Choroid plexus epithelial cell (primary cell): ENCODE measurements around the gene IGFBP4.

Source experiments
- DNase-seq: peaks from one replicate; pipeline ENCODE4 v3.0.0-alpha.2; 2010; ENCODE audit warnings: low read depth
- H3K4me3 ChIP-seq: 2 replicates; pipeline ENCODE4 v1.5.1; 2011; ENCODE audit warnings: low read depth, mild to moderate bottlenecking, control low read depth, low read length, moderate library complexity
- CTCF ChIP-seq: conservative IDR thresholded peaks from 2 replicates; pipeline ENCODE4 v1.5.1; 2011; ENCODE audit warnings: low read depth, mild to moderate bottlenecking, control low read depth, inconsistent platforms, low read length, moderate library complexity

IGFBP4 gene

GRCh38 chr17:40471846-40472732, 28.8 kb downstream of the IGFBP4 start:
- TF ChIP-seq CTCF: no peak
- DNase-seq: peak; percentile 67
- no peak overlapping the region for H3K4me3 ChIP-seq

- no peak overlapping the region for H3K4me3 ChIP-seq
- DNase-seq: peak; percentile 75
- TF ChIP-seq CTCF: no peak
These were observed 29.6 kb downstream of the IGFBP4 start for GRCh38 chr17:40472733-40473452.

GRCh38 chr17:40473573-40474365, 30.5 kb downstream of the IGFBP4 start:
- no peak for DNase-seq
- H3K4me3 ChIP-seq: no peak overlapping the region
- TF ChIP-seq CTCF: no peak

DNA sequence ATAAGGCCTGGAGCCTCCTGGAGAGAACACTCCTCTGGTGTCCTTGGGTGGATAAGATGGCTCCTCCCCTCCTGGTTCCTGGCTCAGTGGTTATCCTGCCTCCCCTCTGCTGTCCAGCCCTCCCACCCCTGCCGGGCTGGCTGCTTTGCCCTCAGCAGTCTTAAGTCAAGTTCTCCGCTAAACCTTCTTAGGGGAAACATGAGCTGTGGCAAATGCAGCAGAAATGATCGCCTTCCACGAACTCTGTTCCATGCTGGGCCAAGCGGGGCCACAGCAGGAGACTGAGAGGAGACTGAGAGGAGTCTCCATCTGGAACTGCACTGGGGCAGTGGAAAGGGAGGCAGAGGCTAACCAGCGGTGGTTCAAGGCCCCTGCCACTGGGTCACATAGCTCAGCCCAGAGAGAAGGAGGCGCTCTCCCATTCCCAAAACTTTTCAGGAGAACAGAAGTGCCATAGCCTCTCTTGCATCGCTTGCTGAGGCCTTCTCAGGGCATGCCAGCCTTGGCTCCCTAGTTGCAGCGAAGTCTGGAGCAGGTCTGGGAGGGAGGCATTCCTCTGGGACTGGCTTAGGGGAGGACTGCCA, 31.3 kb downstream of the IGFBP4 start:
- DNase-seq: peak; percentile 89
- no peak for TF ChIP-seq CTCF
- H3K4me3 ChIP-seq: no peak overlapping the region

- no peak overlapping the region for H3K4me3 ChIP-seq
- no peak for DNase-seq
- TF ChIP-seq CTCF: no peak
These were observed 32.1 kb downstream of the IGFBP4 start for GRCh38 chr17:40475234-40475908.

- TF ChIP-seq CTCF: no peak
- no peak for DNase-seq
- H3K4me3 ChIP-seq: no peak overlapping the region
These were observed 34.5 kb downstream of the IGFBP4 start for GRCh38 chr17:40477796-40478195.
